Thyroid gland (tissue), 4 donors: ENCODE measurements around the gene CHST4. TPM values are rescaled to one million over a fixed set of nuclear protein-coding genes. Genes with fewer than 3 reads are reported as not detected.
A peak's percentile ranks its signal among the peaks of the same experiment; 100 is the strongest.

Experiments
- DNase-seq, 2 donors: peaks; one replicate each; pipeline ENCODE4 v3.0.0-alpha.2; 2019
- H3K27ac ChIP-seq, 3 donors: fragments of 200-600 bp; sonication (generic); 1 replicate in 2 of 3; 2 replicates in 1 of 3; pipeline ENCODE4 v1.5.1; 2016 to 2019; ENCODE audit warnings: mild to moderate bottlenecking in 1 of 3, moderate library complexity in 1 of 3
- H3K27me3 ChIP-seq: fragments of 200-600 bp; sonication (generic); one replicate; pipeline ENCODE4 v1.5.1; 2019
- H3K36me3 ChIP-seq, 2 donors: fragments of 200-600 bp; sonication (generic); one replicate each; pipeline ENCODE4 v1.5.1; 2016 to 2019
- H3K4me1 ChIP-seq, 2 donors: fragments of 200-600 bp; sonication (generic); one replicate each; pipeline ENCODE4 v1.5.1; 2017 to 2019
- H3K4me3 ChIP-seq, 3 donors: fragments of 200-600 bp; sonication (generic); replicated peaks in 1 of 3; 1 replicate in 2 of 3; 2 replicates in 1 of 3; pipeline ENCODE4 v1.5.1; 2016; ENCODE audit warnings: mild to moderate bottlenecking in 1 of 3
- H3K9me3 ChIP-seq: fragments of 200-600 bp; sonication (generic); one replicate; pipeline ENCODE4 v1.5.1; 2017
- CTCF ChIP-seq, 6 experiments: fragments of 200-600 bp in 3 of 6; fragments of 450-650 bp in 3 of 6; sonication (generic) in 3 of 6; IDR thresholded peaks; one replicate each; pipeline ENCODE4 v1.5.1; 2016 to 2019; ENCODE audit warnings: antibody characterized with exemption in 6 of 6, mild to moderate bottlenecking in 2 of 6, inconsistent platforms in 1 of 6, moderate library complexity in 1 of 6
- POLR2A ChIP-seq, 2 donors: fragments of 450-650 bp; IDR thresholded peaks; one replicate each; pipeline ENCODE4 v1.6.1; 2017; ENCODE audit warnings: antibody characterized with exemption in 2 of 2, mild to moderate bottlenecking in 2 of 2, moderate library complexity in 1 of 2
- WGBS, 2 donors: methylation state at CpG; one replicate each; pipeline ENCODE4 v1.1.5; 2017; 5-methylcytosine and 5-hydroxymethylcytosine counted together
- intact Hi-C: fragments of 100-400 bp; cut with DNase I; formaldehyde crosslinking; loops from one replicate; pipeline ENCODE4 v1.15.1; 2023
- total RNA-seq, 4 donors: library from RNA; depleted of rRNA; stranded (reverse); fragments of >200 nt; gene quantifications; one replicate each; pipeline ENCODE4 v1.2.3, GENCODE V29; 2016

Gene CHST4
- total RNA-seq, 4 donors from 2014 or later: not detected

- H3K36me3 ChIP-seq: no peaks in the 10 kb centered on the region
- peaks cover 4 to 5% of the 10 kb centered on the region in 2 donors for H3K4me1 ChIP-seq
- 94 to 100% methylated on average over 1 of the region's 1 CpG for WGBS, 2 donors
- DNase-seq: no peak
- no peak overlapping the region for H3K27ac ChIP-seq
- TF ChIP-seq CTCF (IDR thresholded peaks at IDR 0.05) (no peak), POLR2A (IDR thresholded peaks at IDR 0.05) (no peak)
- H3K27me3 ChIP-seq: no peaks in the 10 kb centered on the region
- intact Hi-C loops: no loop called here
- no peaks in the 10 kb centered on the region for H3K9me3 ChIP-seq
- no peak overlapping the region for H3K4me3 ChIP-seq
Measured at GRCh38 chr16:71562552-71562951, 36.3 kb downstream of the CHST4 start.

GRCh38 chr16:71564335-71564967 lies 38.2 kb downstream of the CHST4 start:
- Histone ChIP-seq H3K27ac (peak overlapping the region; percentile 66 to 78 (median 76)), H3K4me1 (peaks cover 8% of the 10 kb centered on the region in 2 donors), H3K4me3 (peak overlapping the region; percentile 4 to 50 (median 44)), H3K36me3 (no peaks in the 10 kb centered on the region), H3K9me3 (no peaks in the 10 kb centered on the region), H3K27me3 (no peaks in the 10 kb centered on the region)
- intact Hi-C loops: no loop called here
- DNase-seq: no peak
- 5% methylated on average over 19 of the region's 19 CpGs for WGBS, 2 donors
- TF ChIP-seq CTCF (IDR thresholded peaks at IDR 0.05) (no peak), POLR2A (IDR thresholded peaks at IDR 0.05) (peak; percentile 49 to 84)

- WGBS, 2 donors: 75 to 81% methylated on average over 8 to 9 of the region's 9 CpGs
- Histone ChIP-seq H3K27me3 (no peaks in the 10 kb centered on the region), H3K27ac (peak overlapping the region; percentile 66 to 78 (median 76)), H3K9me3 (no peaks in the 10 kb centered on the region), H3K36me3 (no peaks in the 10 kb centered on the region), H3K4me1 (peaks cover 8% of the 10 kb centered on the region in 2 donors), H3K4me3 (peak overlapping the region in 1 of 3 donors; percentile 44)
- intact Hi-C loops: no loop called here
- DNase-seq: no peak
- no peak for TF ChIP-seq POLR2A (IDR thresholded peaks at IDR 0.05)
- TF ChIP-seq CTCF (IDR thresholded peaks at IDR 0.05): no peak
Measured at GRCh38 chr16:71565812-71566700, 39.8 kb downstream of the CHST4 start.

- Histone ChIP-seq H3K27ac (peak overlapping the region in 1 of 3 donors; percentile 35), H3K27me3 (no peaks in the 10 kb centered on the region), H3K36me3 (no peaks in the 10 kb centered on the region), H3K4me1 (peaks cover 8% of the 10 kb centered on the region in 2 donors), H3K9me3 (no peaks in the 10 kb centered on the region), H3K4me3 (no peak overlapping the region)
- WGBS, 2 donors: 94% methylated on average over 8 of the region's 8 CpGs
- DNase-seq: no peak
- intact Hi-C loops: no loop called here
- TF ChIP-seq POLR2A (IDR thresholded peaks at IDR 0.05) (no peak), CTCF (IDR thresholded peaks at IDR 0.05) (no peak)
Measured at GRCh38 chr16:71567931-71568330, 41.7 kb downstream of the CHST4 start.

- Histone ChIP-seq H3K9me3 (no peaks in the 10 kb centered on the region), H3K27ac (peak overlapping the region in 1 of 3 donors; percentile 26), H3K4me3 (no peak overlapping the region), H3K36me3 (no peaks in the 10 kb centered on the region), H3K4me1 (peaks cover 8% of the 10 kb centered on the region in 2 donors), H3K27me3 (no peaks in the 10 kb centered on the region)
- WGBS, 2 donors: 15 to 29% methylated on average over 4 of the region's 4 CpGs
- TF ChIP-seq CTCF (IDR thresholded peaks at IDR 0.05) (peak in 1 of 6 experiments; percentile 25), POLR2A (IDR thresholded peaks at IDR 0.05) (peak in 1 of 2 donors; percentile 17)
- peak; percentile 78 to 79 for DNase-seq
- intact Hi-C loops: no loop called here
Measured at GRCh38 chr16:71568551-71568950, 42.3 kb downstream of the CHST4 start.
